ENCODE data around the gene PPP2R5A. TPM values are rescaled to one million over a fixed set of nuclear protein-coding genes. Genes with fewer than 3 reads are reported as not detected.

Gene PPP2R5A
- total and polyA plus RNA-seq, 2 of the 8 experiments (the other 6 are each of a cell fraction or from before 2014, with no cell fraction given): 14.6 to 36.3 TPM

GRCh38 chr1:212271234-212271633 is 14.0 kb upstream of the PPP2R5A start (continued):
- TF ChIP-seq CHD7 (IDR thresholded peaks at IDR 0.05; ENCODE audit: insufficient replicate concordance, low read length) (no peak), SP4 (IDR thresholded peaks at IDR 0.05; ENCODE audit: low read length) (no peak), RXRA (IDR thresholded peaks at IDR 0.05; ENCODE audit: insufficient read depth, low read depth, low read length) (no peak), ATF2 (IDR thresholded peaks at IDR 0.05; ENCODE audit: low read length) (no peak), TBP (IDR thresholded peaks at IDR 0.05; ENCODE audit: low read depth, low read length) (no peak), SRF (IDR thresholded peaks at IDR 0.05; ENCODE audit: low read depth, low read length) (no peak)
